Fibroblast of peridontal ligament (primary cell): ENCODE results near the gene AKNA.

Experiments
- DNase-seq: peaks from one replicate; pipeline ENCODE4 v3.0.0-alpha.2; 2010; ENCODE audit errors: extremely low read depth

Gene AKNA

DNA sequence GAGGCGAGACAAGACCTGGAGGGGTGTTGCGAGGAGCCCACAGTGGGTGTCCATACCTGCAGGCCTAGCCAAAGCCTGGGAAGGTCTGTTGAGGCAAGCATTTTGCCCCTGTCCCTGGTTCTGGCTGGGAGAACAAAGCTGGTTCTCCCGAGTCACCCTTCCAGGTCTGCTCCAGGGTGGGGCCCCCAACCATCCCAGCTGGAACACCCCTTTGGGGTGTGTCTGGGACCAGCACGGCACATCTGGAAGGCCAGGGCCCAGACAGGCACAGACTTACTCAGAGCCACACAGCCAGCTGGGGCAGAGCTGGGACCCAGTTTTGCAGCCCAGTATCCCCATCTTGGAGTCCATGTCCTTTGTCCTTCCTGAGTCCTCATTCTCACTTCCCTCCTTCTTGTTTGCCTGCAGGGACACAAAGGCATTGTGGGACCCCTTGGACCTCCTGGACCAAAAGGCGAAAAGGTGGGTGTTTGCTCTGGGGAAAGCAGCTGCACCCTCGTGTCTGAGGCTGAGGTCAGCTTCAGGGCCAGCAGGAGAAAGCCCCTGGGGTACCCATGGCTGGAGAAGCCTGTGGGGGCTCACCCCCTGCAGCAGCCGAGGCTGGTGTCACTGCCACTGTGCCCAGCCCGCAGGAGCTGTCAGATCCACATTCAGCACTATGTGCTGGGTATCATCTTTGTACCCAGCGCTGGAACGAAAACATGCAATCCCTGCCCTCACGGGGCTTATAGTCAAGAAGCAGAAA is 103.3 kb downstream of the AKNA start:
- no peak for DNase-seq
